Suprapubic skin (tissue), 4 donors: ENCODE measurements around the gene TNKS2. TPM values are rescaled to one million over a fixed set of nuclear protein-coding genes. Genes with fewer than 3 reads are reported as not detected.

ENCODE experiments used
- DNase-seq, 2 donors: peaks; one replicate each; pipeline ENCODE4 v3.0.0-alpha.2; 2019; ENCODE audit warnings: low spot score in 2 of 2
- H3K27ac ChIP-seq: fragments of 200-600 bp; sonication (generic); one replicate; pipeline ENCODE4 v1.5.1; 2019
- H3K27me3 ChIP-seq: fragments of 200-600 bp; sonication (generic); one replicate; pipeline ENCODE4 v1.5.1; 2019
- H3K36me3 ChIP-seq: fragments of 200-600 bp; sonication (generic); one replicate; pipeline ENCODE4 v1.5.1; 2019
- H3K4me1 ChIP-seq: fragments of 200-600 bp; sonication (generic); one replicate; pipeline ENCODE4 v1.5.1; 2019
- H3K4me3 ChIP-seq: fragments of 200-600 bp; sonication (generic); one replicate; pipeline ENCODE4 v1.5.1; 2019; ENCODE audit warnings: mild to moderate bottlenecking
- H3K9me3 ChIP-seq: fragments of 200-600 bp; sonication (generic); one replicate; pipeline ENCODE4 v1.5.1; 2019
- CTCF ChIP-seq, 2 donors: fragments of 200-600 bp in 1 of 2; fragments of 450-650 bp in 1 of 2; sonication (generic) in 1 of 2; IDR thresholded peaks; one replicate each; pipeline ENCODE4 v1.5.1; 2016 to 2019; ENCODE audit warnings: antibody characterized with exemption in 2 of 2, mild to moderate bottlenecking in 1 of 2, moderate library complexity in 1 of 2
- EP300 ChIP-seq: sonication (generic); formaldehyde crosslinking; IDR thresholded peaks from one replicate; pipeline ENCODE4 v1.6.1; 2017; ENCODE audit warnings: antibody characterized with exemption
- POLR2A ChIP-seq, 2 donors: fragments of 450-650 bp; IDR thresholded peaks; one replicate each; pipeline ENCODE4 v1.6.1; 2017; ENCODE audit warnings: antibody characterized with exemption in 2 of 2, mild to moderate bottlenecking in 2 of 2, moderate library complexity in 2 of 2
- POLR2AphosphoS5 ChIP-seq, 3 donors: sonication (generic); formaldehyde crosslinking; IDR thresholded peaks; one replicate each; pipeline ENCODE4 v1.6.1; 2017; ENCODE audit warnings: antibody characterized with exemption in 3 of 3
- WGBS: methylation state at CpG from one replicate; pipeline ENCODE4 v1.1.5; 2018; 5-methylcytosine and 5-hydroxymethylcytosine counted together
- total RNA-seq, 4 donors: library from RNA; depleted of rRNA; stranded (reverse); fragments of >200 nt; gene quantifications; one replicate each; pipeline ENCODE4 v1.1.0, GENCODE V29; 2016

TNKS2 gene
- total RNA-seq, 4 donors from 2014 or later: 33.8 to 69.4 (median 47.0) TPM

- H3K4me3 ChIP-seq: no peak overlapping the region
- H3K27me3 ChIP-seq: no peaks in the 10 kb centered on the region
- no peak overlapping the region for H3K27ac ChIP-seq
- DNase-seq: no peak
- H3K36me3 ChIP-seq: peaks cover 80% of the 10 kb centered on the region
- TF ChIP-seq POLR2A (IDR thresholded peaks at IDR 0.05): no peak
- no peak for TF ChIP-seq POLR2AphosphoS5 (IDR thresholded peaks at IDR 0.05)
- no peak for TF ChIP-seq CTCF (IDR thresholded peaks at IDR 0.05)
- no peak for TF ChIP-seq EP300
- H3K9me3 ChIP-seq: no peaks in the 10 kb centered on the region
- H3K4me1 ChIP-seq: peaks cover 8% of the 10 kb centered on the region
- 78% methylated on average over 2 of the region's 2 CpGs for WGBS
These were observed 18.8 kb downstream of the TNKS2 start for GRCh38 chr10:91816981-91817380.

- Histone ChIP-seq H3K27ac (no peak overlapping the region), H3K27me3 (no peaks in the 10 kb centered on the region), H3K36me3 (peaks cover 91% of the 10 kb centered on the region), H3K4me3 (no peak overlapping the region), H3K9me3 (no peaks in the 10 kb centered on the region), H3K4me1 (no peaks in the 10 kb centered on the region)
- no peak for DNase-seq
- no peak for TF ChIP-seq POLR2AphosphoS5 (IDR thresholded peaks at IDR 0.05)
- TF ChIP-seq EP300: no peak
- TF ChIP-seq POLR2A (IDR thresholded peaks at IDR 0.05): no peak
- TF ChIP-seq CTCF (IDR thresholded peaks at IDR 0.05): no peak
- WGBS: 87% methylated on average over 3 of the region's 3 CpGs
These were observed 21.9 kb downstream of the TNKS2 start for GRCh38 chr10:91820144-91820543.

GRCh38 chr10:91824076-91824475, 25.9 kb downstream of the TNKS2 start:
- no peak overlapping the region for H3K4me3 ChIP-seq
- no peaks in the 10 kb centered on the region for H3K4me1 ChIP-seq
- no peak for TF ChIP-seq POLR2A (IDR thresholded peaks at IDR 0.05)
- 91% methylated on average over 1 of the region's 1 CpG for WGBS
- H3K27me3 ChIP-seq: no peaks in the 10 kb centered on the region
- no peaks in the 10 kb centered on the region for H3K9me3 ChIP-seq
- H3K27ac ChIP-seq: no peak overlapping the region
- peaks cover 94% of the 10 kb centered on the region for H3K36me3 ChIP-seq
- DNase-seq: no peak

GRCh38 chr10:91829268-91829667, 31.0 kb downstream of the TNKS2 start:
- DNase-seq: no peak
- Histone ChIP-seq H3K4me3 (no peak overlapping the region), H3K4me1 (no peaks in the 10 kb centered on the region), H3K27me3 (no peaks in the 10 kb centered on the region), H3K36me3 (peaks cover 94% of the 10 kb centered on the region), H3K9me3 (no peaks in the 10 kb centered on the region), H3K27ac (no peak overlapping the region)
- WGBS: 68% methylated on average over 2 of the region's 2 CpGs
- TF ChIP-seq POLR2AphosphoS5 (IDR thresholded peaks at IDR 0.05) (no peak), POLR2A (IDR thresholded peaks at IDR 0.05) (no peak), EP300 (no peak), CTCF (IDR thresholded peaks at IDR 0.05) (no peak)

GRCh38 chr10:91838199-91838598, 40.0 kb downstream of the TNKS2 start:
- Histone ChIP-seq H3K4me3 (no peak overlapping the region), H3K36me3 (peaks cover 95% of the 10 kb centered on the region), H3K9me3 (no peaks in the 10 kb centered on the region), H3K4me1 (no peaks in the 10 kb centered on the region), H3K27ac (no peak overlapping the region), H3K27me3 (no peaks in the 10 kb centered on the region)
- DNase-seq: no peak
- WGBS: 77% methylated on average over 3 of the region's 3 CpGs
- TF ChIP-seq POLR2A (IDR thresholded peaks at IDR 0.05): no peak
- no peak for TF ChIP-seq CTCF (IDR thresholded peaks at IDR 0.05)
- no peak for TF ChIP-seq EP300
- no peak for TF ChIP-seq POLR2AphosphoS5 (IDR thresholded peaks at IDR 0.05)

GRCh38 chr10:91843083-91843482, 44.9 kb downstream of the TNKS2 start:
- no peak for TF ChIP-seq POLR2A (IDR thresholded peaks at IDR 0.05)
- no peak for TF ChIP-seq EP300
- no peak for TF ChIP-seq POLR2AphosphoS5 (IDR thresholded peaks at IDR 0.05)
- no peak for TF ChIP-seq CTCF (IDR thresholded peaks at IDR 0.05)
- H3K36me3 ChIP-seq: peaks cover 99% of the 10 kb centered on the region
- H3K9me3 ChIP-seq: no peaks in the 10 kb centered on the region
- no peaks in the 10 kb centered on the region for H3K4me1 ChIP-seq
- no peak overlapping the region for H3K4me3 ChIP-seq
- no peaks in the 10 kb centered on the region for H3K27me3 ChIP-seq
- H3K27ac ChIP-seq: no peak overlapping the region
- DNase-seq: no peak
